ENCODE measurements around the gene PRKAR1A.

PRKAR1A gene

GRCh38 chr17:68533887-68534694, 21.9 kb downstream of the PRKAR1A start:
- H3K4me2 ChIP-seq (ENCODE audit: low read length) = no peak overlapping the region

GRCh38 chr17:68534695-68535088, 22.5 kb downstream of the PRKAR1A start:
- Histone ChIP-seq H3K9me2 (replicated peaks; ENCODE audit: control insufficient read depth, low read length) (no peaks in the 10 kb centered on the region), H3F3A (ENCODE audit: control insufficient read depth, insufficient read depth) (peaks cover 4% of the 10 kb centered on the region; the same call in 1 of the 2 replicates), H4K20me1 (ENCODE audit: control insufficient read depth, insufficient read depth, low read depth, low read length) (no peaks in the 10 kb centered on the region), H3K4me2 (ENCODE audit: low read length) (no peak overlapping the region), H3K36me3 (ENCODE audit: control insufficient read depth, low read length) (peaks cover 61% of the 10 kb centered on the region), H3K27ac (ENCODE audit: low read depth, low read length) (no peak overlapping the region), H3K4me3 (ENCODE audit: low read length) (no peak overlapping the region), H3K79me2 (ENCODE audit: control insufficient read depth, low read length) (no peaks in the 10 kb centered on the region), H3K9me3 (ENCODE audit: control insufficient read depth, insufficient read depth, low read length) (no peaks in the 10 kb centered on the region), H3K4me1 (ENCODE audit: control insufficient read depth, low read length) (peaks cover 8% of the 10 kb centered on the region), H3K27me3 (ENCODE audit: control insufficient read depth, low read length) (no peaks in the 10 kb centered on the region)
- TF ChIP-seq EZH2phosphoT487 (IDR thresholded peaks at IDR 0.05; ENCODE audit: borderline replicate concordance, low read length) (no peak), CTCF (IDR thresholded peaks at IDR 0.05; ENCODE audit: low read depth, low read length, poor library complexity, severe bottlenecking) (no peak)

More at GRCh38 chr17:68533887-68534694, 21.9 kb downstream of the PRKAR1A start:
- Histone ChIP-seq H3K4me3 (ENCODE audit: low read length) (no peak overlapping the region), H3K9me3 (ENCODE audit: control insufficient read depth, insufficient read depth, low read length) (no peaks in the 10 kb centered on the region), H3K79me2 (ENCODE audit: control insufficient read depth, low read length) (no peaks in the 10 kb centered on the region), H4K20me1 (ENCODE audit: control insufficient read depth, insufficient read depth, low read depth, low read length) (no peaks in the 10 kb centered on the region), H3F3A (ENCODE audit: control insufficient read depth, insufficient read depth) (peaks cover 4% of the 10 kb centered on the region; the same call in 1 of the 2 replicates), H3K27me3 (ENCODE audit: control insufficient read depth, low read length) (no peaks in the 10 kb centered on the region), H3K4me1 (ENCODE audit: control insufficient read depth, low read length) (peaks cover 2% of the 10 kb centered on the region), H3K9me2 (replicated peaks; ENCODE audit: control insufficient read depth, low read length) (no peaks in the 10 kb centered on the region), H3K27ac (ENCODE audit: low read depth, low read length) (no peak overlapping the region), H3K36me3 (ENCODE audit: control insufficient read depth, low read length) (peaks cover 67% of the 10 kb centered on the region)
- no peak for TF ChIP-seq EZH2phosphoT487 (IDR thresholded peaks at IDR 0.05; ENCODE audit: borderline replicate concordance, low read length)
- peak; percentile 55 for TF ChIP-seq CTCF (IDR thresholded peaks at IDR 0.05; ENCODE audit: low read depth, low read length, poor library complexity, severe bottlenecking)

GRCh38 chr17:68535922-68536321, 23.7 kb downstream of the PRKAR1A start:
- Histone ChIP-seq H3F3A (ENCODE audit: control insufficient read depth, insufficient read depth) (peaks cover 4% of the 10 kb centered on the region; the same call in 1 of the 2 replicates), H3K4me2 (ENCODE audit: low read length) (no peak overlapping the region), H3K27ac (ENCODE audit: low read depth, low read length) (no peak overlapping the region), H3K4me3 (ENCODE audit: low read length) (no peak overlapping the region), H3K27me3 (ENCODE audit: control insufficient read depth, low read length) (no peaks in the 10 kb centered on the region), H3K79me2 (ENCODE audit: control insufficient read depth, low read length) (no peaks in the 10 kb centered on the region), H3K9me3 (ENCODE audit: control insufficient read depth, insufficient read depth, low read length) (no peaks in the 10 kb centered on the region), H4K20me1 (ENCODE audit: control insufficient read depth, insufficient read depth, low read depth, low read length) (no peaks in the 10 kb centered on the region), H3K36me3 (ENCODE audit: control insufficient read depth, low read length) (peaks cover 49% of the 10 kb centered on the region), H3K4me1 (ENCODE audit: control insufficient read depth, low read length) (peaks cover 15% of the 10 kb centered on the region), H3K9me2 (replicated peaks; ENCODE audit: control insufficient read depth, low read length) (no peaks in the 10 kb centered on the region)
- TF ChIP-seq EZH2phosphoT487 (IDR thresholded peaks at IDR 0.05; ENCODE audit: borderline replicate concordance, low read length) = no peak
- no peak for TF ChIP-seq CTCF (IDR thresholded peaks at IDR 0.05; ENCODE audit: low read depth, low read length, poor library complexity, severe bottlenecking)

All from DOHH2 (cell line).